ENCODE measurements around the gene CARD19. TPM values are rescaled to one million over a fixed set of nuclear protein-coding genes. Genes with fewer than 3 reads are reported as not detected.
A peak's percentile ranks its signal among the peaks of the same experiment; 100 is the strongest.

The CARD19 gene
- total and polyA plus RNA-seq, 9 of the 15 experiments (the other 6 are each of a cell fraction or from before 2014, with no cell fraction given) = 0.90 to 34.9 (median 14.6) TPM

DNA sequence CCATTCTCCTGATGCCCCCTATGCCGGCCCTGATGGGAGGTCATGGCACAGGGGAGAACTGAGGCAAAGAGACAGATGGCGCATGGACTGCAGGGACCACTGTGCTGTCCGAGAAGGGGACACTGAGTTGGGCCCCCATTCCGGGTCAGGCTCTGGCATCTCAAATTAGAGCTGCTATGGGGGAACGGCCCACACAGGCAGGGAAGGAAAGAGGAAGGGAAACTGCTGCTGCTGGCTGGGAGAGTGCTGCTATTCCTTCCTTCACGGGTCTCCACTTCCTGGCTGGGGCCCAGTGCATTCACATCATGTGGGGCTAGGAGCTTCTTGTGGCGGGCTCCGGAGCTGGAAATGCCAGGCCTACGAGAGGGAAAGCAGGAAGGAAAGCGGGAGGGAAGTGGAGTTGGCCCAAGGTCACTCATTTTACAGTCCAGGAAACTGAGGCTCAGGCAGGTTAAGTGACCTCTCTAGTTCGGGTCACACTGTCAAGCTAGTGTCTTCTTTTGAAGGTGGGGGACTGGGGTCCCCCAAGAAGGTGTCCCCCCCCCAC lies 1.3 kb upstream of the CARD19 start (continued):
- TF ChIP-seq, protein P1, sequence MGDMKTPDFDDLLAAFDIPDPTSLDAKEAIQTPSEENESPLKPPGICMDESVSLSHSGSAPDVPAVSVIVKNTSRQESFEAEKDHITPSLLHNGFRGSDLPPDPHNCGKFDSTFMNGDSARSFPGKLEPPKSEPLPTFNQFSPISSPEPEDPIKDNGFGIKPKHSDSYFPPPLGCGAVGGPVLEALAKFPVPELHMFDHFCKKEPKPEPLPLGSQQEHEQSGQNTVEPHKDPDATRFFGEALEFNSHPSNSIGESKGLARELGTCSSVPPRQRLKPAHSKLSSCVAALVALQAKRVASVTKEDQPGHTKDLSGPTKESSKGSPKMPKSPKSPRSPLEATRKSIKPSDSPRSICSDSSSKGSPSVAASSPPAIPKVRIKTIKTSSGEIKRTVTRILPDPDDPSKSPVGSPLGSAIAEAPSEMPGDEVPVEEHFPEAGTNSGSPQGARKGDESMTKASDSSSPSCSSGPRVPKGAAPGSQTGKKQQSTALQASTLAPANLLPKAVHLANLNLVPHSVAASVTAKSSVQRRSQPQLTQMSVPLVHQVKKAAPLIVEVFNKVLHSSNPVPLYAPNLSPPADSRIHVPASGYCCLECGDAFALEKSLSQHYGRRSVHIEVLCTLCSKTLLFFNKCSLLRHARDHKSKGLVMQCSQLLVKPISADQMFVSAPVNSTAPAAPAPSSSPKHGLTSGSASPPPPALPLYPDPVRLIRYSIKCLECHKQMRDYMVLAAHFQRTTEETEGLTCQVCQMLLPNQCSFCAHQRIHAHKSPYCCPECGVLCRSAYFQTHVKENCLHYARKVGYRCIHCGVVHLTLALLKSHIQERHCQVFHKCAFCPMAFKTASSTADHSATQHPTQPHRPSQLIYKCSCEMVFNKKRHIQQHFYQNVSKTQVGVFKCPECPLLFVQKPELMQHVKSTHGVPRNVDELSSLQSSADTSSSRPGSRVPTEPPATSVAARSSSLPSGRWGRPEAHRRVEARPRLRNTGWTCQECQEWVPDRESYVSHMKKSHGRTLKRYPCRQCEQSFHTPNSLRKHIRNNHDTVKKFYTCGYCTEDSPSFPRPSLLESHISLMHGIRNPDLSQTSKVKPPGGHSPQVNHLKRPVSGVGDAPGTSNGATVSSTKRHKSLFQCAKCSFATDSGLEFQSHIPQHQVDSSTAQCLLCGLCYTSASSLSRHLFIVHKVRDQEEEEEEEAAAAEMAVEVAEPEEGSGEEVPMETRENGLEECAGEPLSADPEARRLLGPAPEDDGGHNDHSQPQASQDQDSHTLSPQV (IDR thresholded peaks at IDR 0.05) = peak; percentile 76; the same call in 1 of the 2 replicates
- no peak for TF ChIP-seq ELF2 (CRISPR knock-in tag; IDR thresholded peaks at IDR 0.05)
- TF ChIP-seq TRIM28 (IDR thresholded peaks at IDR 0.05) = no peak
- no peak for TF ChIP-seq NR2F6 (CRISPR knock-in tag; IDR thresholded peaks at IDR 0.05)
- peak; percentile 60; the same call in 1 of the 2 replicates for TF ChIP-seq SPI1 (IDR thresholded peaks at IDR 0.05; ENCODE audit: borderline replicate concordance, low read depth, low read length)
- TF ChIP-seq MXI1 (IDR thresholded peaks at IDR 0.05; ENCODE audit: low read depth, low read length) = no peak
- TF ChIP-seq HIVEP1 (CRISPR knock-in tag; IDR thresholded peaks at IDR 0.05) = no peak

All from K562 (cell line).